MCF 10A (cell line): Measurements from ENCODE around the gene FBXL14. TPM values are rescaled to one million over a fixed set of nuclear protein-coding genes. Genes with fewer than 3 reads are reported as not detected.

Source experiments
- BruUV-seq: library from RNA; stranded (reverse); fragments of 400-500 nt; replicated peaks from 2 replicates; lab custom pipeline; 2021; lab: Mats Ljungman, UMichigan
- CTCF ChIA-PET: fragments of 300-600 bp; sonication (Branson Sonifier 250); formaldehyde crosslinking; extraction: SDS; loops from one replicate; lab custom pipeline; 2021; ENCODE audit warnings: antibody characterized with exemption, inconsistent platforms; lab: Yijun Ruan, JAX
- POLR2A ChIA-PET: fragments of 300-600, 350-650 bp; sonication (Branson Sonifier 250); formaldehyde crosslinking; extraction: SDS; loops from one replicate; lab custom pipeline; 2020; ENCODE audit warnings: antibody characterized with exemption, inconsistent platforms; lab: Yijun Ruan, JAX
- DNase-seq: peaks from one replicate; pipeline ENCODE4 v3.0.0-alpha.2; 2018; ENCODE audit not compliant: unreplicated experiment
- H3K27ac Mint-ChIP-seq: one replicate; pipeline ENCODE4 v1.8.0; 2022; ENCODE audit warnings: mild to moderate bottlenecking, low read depth, mixed read lengths; ENCODE audit not compliant: unreplicated experiment
- H3K27me3 Mint-ChIP-seq: one replicate; pipeline ENCODE4 v1.8.0; 2022; ENCODE audit warnings: mixed read lengths; ENCODE audit not compliant: insufficient read depth, unreplicated experiment
- H3K36me3 Mint-ChIP-seq: one replicate; pipeline ENCODE4 v1.8.0; 2022; ENCODE audit warnings: mild to moderate bottlenecking, moderate library complexity, mixed read lengths; ENCODE audit not compliant: insufficient read depth, unreplicated experiment
- H3K4me1 Mint-ChIP-seq: one replicate; pipeline ENCODE4 v1.8.0; 2022; ENCODE audit warnings: mixed read lengths; ENCODE audit not compliant: insufficient read depth, unreplicated experiment
- H3K4me3 Mint-ChIP-seq: one replicate; pipeline ENCODE4 v1.8.0; 2022; ENCODE audit warnings: mild to moderate bottlenecking, moderate library complexity, mixed read lengths; ENCODE audit not compliant: unreplicated experiment
- H3K9me3 Mint-ChIP-seq: one replicate; pipeline ENCODE4 v1.8.0; 2022; ENCODE audit warnings: mixed read lengths; ENCODE audit not compliant: unreplicated experiment
- CTCF ChIP-seq: fragments of 200-600 bp; IDR thresholded peaks from one replicate; pipeline ENCODE4 v1.8.0; 2022; ENCODE audit warnings: antibody characterized with exemption, mild to moderate bottlenecking; ENCODE audit not compliant: unreplicated experiment
- intact Hi-C: fragments of 100-400 bp; cut with micrococcal nuclease; formaldehyde crosslinking; loops from 2 replicates; pipeline ENCODE4 v1.14.1; 2022
- total RNA-seq: library from RNA; stranded (reverse); gene quantifications from 2 replicates; pipeline ENCODE4 v1.2.3, GENCODE V29; 2022

Gene FBXL14
- total RNA-seq, 1 experiment from 2014 or later, result 9.4 TPM

- POLR2A ChIA-PET, result no interaction called here
- BruUV-seq, result no TSS peak
- Mint-ChIP-seq H3K27me3 (peaks cover 14% of the 10 kb centered on the region), H3K9me3 (no peaks in the 10 kb centered on the region), H3K36me3 (no peaks in the 10 kb centered on the region), H3K4me1 (no peaks in the 10 kb centered on the region), H3K27ac (no peak overlapping the region), H3K4me3 (no peak overlapping the region)
- CTCF ChIA-PET, result interaction anchor here (1.6 kb wide), 1 partner anchor 447 kb away, joined by 7 read pairs; no protein-coding TSS in a partner anchor
- intact Hi-C loops, result no loop called here
- DNase-seq, result no peak
- no peak for TF ChIP-seq CTCF
These were observed 29.2 kb downstream of the FBXL14 start for GRCh38 chr12:1565172-1565571.

GRCh38 chr12:1564067-1564466, 30.3 kb downstream of the FBXL14 start:
- H3K9me3 Mint-ChIP-seq, result no peaks in the 10 kb centered on the region
- H3K4me3 Mint-ChIP-seq, result no peak overlapping the region
- no peak for DNase-seq
- TF ChIP-seq CTCF, result no peak
- H3K27me3 Mint-ChIP-seq, result peaks cover 14% of the 10 kb centered on the region
- intact Hi-C loops, result no loop called here
- POLR2A ChIA-PET, result no interaction called here
- no TSS peak for BruUV-seq
- H3K36me3 Mint-ChIP-seq, result no peaks in the 10 kb centered on the region
- CTCF ChIA-PET, result no interaction called here
- H3K27ac Mint-ChIP-seq, result no peak overlapping the region
- H3K4me1 Mint-ChIP-seq, result no peaks in the 10 kb centered on the region

- no peak for TF ChIP-seq CTCF
- Mint-ChIP-seq H3K4me1 (no peaks in the 10 kb centered on the region), H3K27me3 (peaks cover 10% of the 10 kb centered on the region), H3K36me3 (no peaks in the 10 kb centered on the region), H3K4me3 (no peak overlapping the region), H3K9me3 (no peaks in the 10 kb centered on the region), H3K27ac (no peak overlapping the region)
- ChIA-PET CTCF (interaction anchor here (0.6 to 1.5 kb wide), 4 partner anchors 14 to 662 kb away, joined by 3 to 5 read pairs (median 4); no protein-coding TSS in a partner anchor), POLR2A (interaction anchor here (0.8 kb wide), 1 partner anchor 449 kb away, joined by 4 read pairs; no protein-coding TSS in a partner anchor)
- no peak for DNase-seq
- no TSS peak for BruUV-seq
- intact Hi-C loops, result no loop called here
These were observed 31.5 kb downstream of the FBXL14 start for GRCh38 chr12:1562813-1563407.

GRCh38 chr12:1560704-1561103, 33.7 kb downstream of the FBXL14 start:
- no peak for TF ChIP-seq CTCF
- H3K36me3 Mint-ChIP-seq, result no peaks in the 10 kb centered on the region
- no peaks in the 10 kb centered on the region for H3K27me3 Mint-ChIP-seq
- DNase-seq, result no peak
- no peak overlapping the region for H3K4me3 Mint-ChIP-seq
- ChIA-PET POLR2A (no interaction called here), CTCF (interaction anchor here (1.2 kb wide), 1 partner anchor 14 kb away, joined by 4 read pairs; no protein-coding TSS in a partner anchor)
- intact Hi-C loops, result no loop called here
- H3K4me1 Mint-ChIP-seq, result no peaks in the 10 kb centered on the region
- no TSS peak for BruUV-seq
- no peaks in the 10 kb centered on the region for H3K9me3 Mint-ChIP-seq
- H3K27ac Mint-ChIP-seq, result no peak overlapping the region
